ENCODE results near the gene RPL22. TPM values are rescaled to one million over a fixed set of nuclear protein-coding genes. Genes with fewer than 3 reads are reported as not detected.
A peak's percentile ranks its signal among the peaks of the same experiment; 100 is the strongest.

The RPL22 gene
- total RNA-seq, 2 experiments from 2014 or later: 258 to 298 TPM

- Mint-ChIP-seq H3K27me3 (peaks cover 9% of the 10 kb centered on the region), H3K9me3 (no peaks in the 10 kb centered on the region), H3K36me3 (ENCODE audit: low read depth) (no peaks in the 10 kb centered on the region), H3K27ac (no peak overlapping the region), H3K4me3 (no peak overlapping the region), H3K4me1 (peaks cover 24% of the 10 kb centered on the region)
- no peak for DNase-seq
- CTCF ChIA-PET: interaction anchor here (0.8 to 1.7 kb wide), 2 partner anchors 10 kb away, joined by 3 to 9 read pairs; no protein-coding TSS in a partner anchor
- POLR2A ChIA-PET: interaction anchor here (1.0 kb wide), 1 partner anchor 10 kb away, joined by 5 read pairs; no protein-coding TSS in a partner anchor
Measured at GRCh38 chr1:6207921-6208320, 8.5 kb upstream of the RPL22 start.

- Mint-ChIP-seq H3K27me3 (peaks cover 9% of the 10 kb centered on the region), H3K4me3 (peak overlapping the region; percentile 70), H3K9me3 (no peaks in the 10 kb centered on the region), H3K36me3 (ENCODE audit: low read depth) (no peaks in the 10 kb centered on the region), H3K4me1 (peaks cover 24% of the 10 kb centered on the region), H3K27ac (no peak overlapping the region)
- DNase-seq: no peak
- CTCF ChIA-PET: interaction anchor here (1.9 to 3.2 kb wide), 3 partner anchors 25 to 39 kb away, joined by 5 to 17 read pairs (median 16); partner anchors contain the start of gene ICMT
- POLR2A ChIA-PET: interaction anchor here (1.1 to 1.9 kb wide), 4 partner anchors 13 to 187 kb away, joined by 3 to 16 read pairs (median 4); partner anchors contain the start of gene ICMT
Measured at GRCh38 chr1:6207075-6207885, 7.9 kb upstream of the RPL22 start.

GRCh38 chr1:6206520-6206855 lies 7.1 kb upstream of the RPL22 start:
- POLR2A ChIA-PET: interaction anchor here (0.7 to 1.9 kb wide), 9 partner anchors 9 to 214 kb away, joined by 3 to 16 read pairs (median 3); partner anchors contain the start of genes HES2 and ICMT
- CTCF ChIA-PET: interaction anchor here (0.9 to 3.2 kb wide), 6 partner anchors 9 to 40 kb away, joined by 3 to 17 read pairs (median 5); partner anchors contain the start of gene ICMT

GRCh38 chr1:6205849-6206519 lies 6.6 kb upstream of the RPL22 start, which contains the start of gene RNF207:
Gene RNF207, plus strand, starts transcription at chr1:6206119. Its CDS starts 417 bp downstream, at chr1:6206536.
- DNase-seq: peak; percentile 56
- ChIA-PET CTCF (interaction anchor here (0.9 to 3.2 kb wide), 7 partner anchors 9 to 40 kb away, joined by 3 to 17 read pairs (median 5); partner anchors contain the start of gene ICMT), POLR2A (interaction anchor here (0.7 to 1.9 kb wide), 9 partner anchors 8 to 214 kb away, joined by 3 to 16 read pairs (median 3); partner anchors contain the start of genes HES2 and ICMT)
- peaks cover 9% of the 10 kb centered on the region for H3K27me3 Mint-ChIP-seq
- peak within 1 kb of the TSS; percentile 44 for H3K27ac Mint-ChIP-seq
- peaks cover 24% of the 10 kb centered on the region for H3K4me1 Mint-ChIP-seq
- H3K36me3 Mint-ChIP-seq (ENCODE audit: low read depth): no peaks in the 10 kb centered on the region
- H3K4me3 Mint-ChIP-seq: peak within 1 kb of the TSS; percentile 70
- no peaks in the 10 kb centered on the region for H3K9me3 Mint-ChIP-seq

More at GRCh38 chr1:6206520-6206855, 7.1 kb upstream of the RPL22 start:
- Mint-ChIP-seq H3K27me3 (peaks cover 9% of the 10 kb centered on the region), H3K4me3 (peak overlapping the region; percentile 70), H3K36me3 (ENCODE audit: low read depth) (no peaks in the 10 kb centered on the region), H3K27ac (no peak overlapping the region), H3K4me1 (peaks cover 24% of the 10 kb centered on the region), H3K9me3 (no peaks in the 10 kb centered on the region)
- DNase-seq: no peak

- peaks cover 42% of the 10 kb centered on the region for H3K4me1 Mint-ChIP-seq
- no peak overlapping the region for H3K4me3 Mint-ChIP-seq
- DNase-seq: no peak
- H3K27ac Mint-ChIP-seq: no peak overlapping the region
- peaks cover 12% of the 10 kb centered on the region for H3K36me3 Mint-ChIP-seq (ENCODE audit: low read depth)
- ChIA-PET POLR2A (no interaction called here), CTCF (interaction anchor here (0.6 to 1.3 kb wide), 3 partner anchors 17 to 1502 kb away, joined by 3 to 5 read pairs (median 5); no protein-coding TSS in a partner anchor)
- no peaks in the 10 kb centered on the region for H3K9me3 Mint-ChIP-seq
- peaks cover 5% of the 10 kb centered on the region for H3K27me3 Mint-ChIP-seq
Measured at GRCh38 chr1:6202256-6202655, 2.9 kb upstream of the RPL22 start.

- peaks cover 25% of the 10 kb centered on the region for H3K36me3 Mint-ChIP-seq (ENCODE audit: low read depth)
- H3K4me3 Mint-ChIP-seq: peak overlapping the region; percentile 81
- CTCF ChIA-PET: interaction anchor here (0.7 to 1.0 kb wide), 2 partner anchors 15 to 221 kb away, joined by 3 read pairs; no protein-coding TSS in a partner anchor
- H3K9me3 Mint-ChIP-seq: no peaks in the 10 kb centered on the region
- H3K27me3 Mint-ChIP-seq: no peaks in the 10 kb centered on the region
- POLR2A ChIA-PET: interaction anchor here (0.9 to 2.4 kb wide), 4 partner anchors 30 to 217 kb away, joined by 3 to 7 read pairs (median 4); partner anchors contain the start of gene ICMT
- peaks cover 48% of the 10 kb centered on the region for H3K4me1 Mint-ChIP-seq
- DNase-seq: no peak
- peak overlapping the region; percentile 74 for H3K27ac Mint-ChIP-seq
Measured at GRCh38 chr1:6200188-6200809, 904 bp upstream of the RPL22 start.

GRCh38 chr1:6198646-6199297 lies 623 bp downstream of the RPL22 start:
- ChIA-PET POLR2A (interaction anchor here (0.6 to 2.4 kb wide), 12 partner anchors 8 to 206 kb away, joined by 3 to 7 read pairs (median 4); partner anchors contain the start of genes ACOT7, ICMT and NPHP4), CTCF (interaction anchor here (1.1 to 1.8 kb wide), 7 partner anchors 9 to 46 kb away, joined by 3 to 9 read pairs (median 4); no protein-coding TSS in a partner anchor)
- peaks cover 31% of the 10 kb centered on the region for H3K36me3 Mint-ChIP-seq (ENCODE audit: low read depth)

GRCh38 chr1:6197746-6198427 lies 1.5 kb downstream of the RPL22 start:
- no peak for DNase-seq
- CTCF ChIA-PET: interaction anchor here (1.1 to 1.8 kb wide), 7 partner anchors 8 to 47 kb away, joined by 3 to 9 read pairs (median 4); no protein-coding TSS in a partner anchor
- peaks cover 45% of the 10 kb centered on the region for H3K4me1 Mint-ChIP-seq
- no peaks in the 10 kb centered on the region for H3K27me3 Mint-ChIP-seq
- H3K36me3 Mint-ChIP-seq (ENCODE audit: low read depth): peaks cover 40% of the 10 kb centered on the region
- POLR2A ChIA-PET: interaction anchor here (0.8 to 2.4 kb wide), 9 partner anchors 7 to 205 kb away, joined by 3 to 7 read pairs (median 4); partner anchors contain the start of genes ICMT, NPHP4 and RNF207
- H3K9me3 Mint-ChIP-seq: no peaks in the 10 kb centered on the region
- peak overlapping the region; percentile 81 for H3K4me3 Mint-ChIP-seq
- H3K27ac Mint-ChIP-seq: peak overlapping the region; percentile 37

More at GRCh38 chr1:6198646-6199297, 623 bp downstream of the RPL22 start:
- H3K27ac Mint-ChIP-seq: peak overlapping the region; percentile 37
- peak; percentile 44 for DNase-seq
- no peaks in the 10 kb centered on the region for H3K27me3 Mint-ChIP-seq
- H3K4me1 Mint-ChIP-seq: peaks cover 43% of the 10 kb centered on the region
- no peaks in the 10 kb centered on the region for H3K9me3 Mint-ChIP-seq
- peak overlapping the region; percentile 81 for H3K4me3 Mint-ChIP-seq

GRCh38 chr1:6191968-6192367 lies 7.4 kb downstream of the RPL22 start:
- H3K9me3 Mint-ChIP-seq: no peaks in the 10 kb centered on the region
- peaks cover 48% of the 10 kb centered on the region for H3K36me3 Mint-ChIP-seq (ENCODE audit: low read depth)
- no peak overlapping the region for H3K27ac Mint-ChIP-seq
- DNase-seq: no peak
- H3K4me1 Mint-ChIP-seq: peaks cover 23% of the 10 kb centered on the region
- no peaks in the 10 kb centered on the region for H3K27me3 Mint-ChIP-seq
- H3K4me3 Mint-ChIP-seq: no peak overlapping the region
- CTCF ChIA-PET: interaction anchor here (1.0 kb wide), 1 partner anchor 12 kb away, joined by 5 read pairs; no protein-coding TSS in a partner anchor
- POLR2A ChIA-PET: no interaction called here

- Mint-ChIP-seq H3K27me3 (no peaks in the 10 kb centered on the region), H3K36me3 (ENCODE audit: low read depth) (peaks cover 49% of the 10 kb centered on the region), H3K4me1 (peaks cover 33% of the 10 kb centered on the region), H3K9me3 (no peaks in the 10 kb centered on the region), H3K4me3 (no peak overlapping the region), H3K27ac (no peak overlapping the region)
- DNase-seq: no peak
- POLR2A ChIA-PET: interaction anchor here (1.1 kb wide), 1 partner anchor 10 kb away, joined by 4 read pairs; no protein-coding TSS in a partner anchor
- CTCF ChIA-PET: interaction anchor here (1.2 to 1.6 kb wide), 4 partner anchors 10 to 56 kb away, joined by 3 read pairs; no protein-coding TSS in a partner anchor
Measured at GRCh38 chr1:6188466-6188865, 10.9 kb downstream of the RPL22 start.
